ENCODE measurements around the gene LPP. TPM values are rescaled to one million over a fixed set of nuclear protein-coding genes. Genes with fewer than 3 reads are reported as not detected.

LPP gene
- polyA plus RNA-seq, 2 of the 4 experiments (the other 2 are of a cell fraction) = 11.0 to 30.8 TPM

GRCh38 chr3:188554404-188554803, 400.4 kb downstream of the LPP start:
- ChIA-PET CTCF (no interaction called here), POLR2A (no interaction called here)
- H3K27ac ChIP-seq = peak overlapping the region; percentile 28 to 43; a peak in 2 of 6 replicates
- DNase-seq (ENCODE audit: low read depth in 1 of 2, low spot score in 1 of 2) (no peak), ATAC-seq (peak in 1 of 2 experiments; percentile 44; a peak in 1 of 6 replicates), FAIRE-seq (no peak)
- H3K4me3 ChIP-seq = no peak overlapping the region
- H3K4me1 ChIP-seq = peaks cover 54% of the 10 kb centered on the region
- 90% methylated on average over 1 of the region's 1 CpG for WGBS (ENCODE audit: missing lambda C conversion rate)
- no peak for TF ChIP-seq EP300 (IDR thresholded peaks at IDR 0.05)
- H3K4me2 ChIP-seq = peak overlapping the region; percentile 55
- no peaks in the 10 kb centered on the region for H3K9me3 ChIP-seq

GRCh38 chr3:188557235-188557634, 403.3 kb downstream of the LPP start:
- DNase-seq (ENCODE audit: low read depth in 1 of 2, low spot score in 1 of 2) (no peak), ATAC-seq (no peak), FAIRE-seq (no peak)
- ChIA-PET POLR2A (no interaction called here), CTCF (no interaction called here)
- H3K4me2 ChIP-seq = no peak overlapping the region
- H3K9me3 ChIP-seq = no peaks in the 10 kb centered on the region
- peaks cover 54% of the 10 kb centered on the region for H3K4me1 ChIP-seq
- H3K4me3 ChIP-seq = no peak overlapping the region
- TF ChIP-seq HOXB13 (CRISPR knock-in tag; IDR thresholded peaks at IDR 0.05; ENCODE audit: low read depth) (no peak), GATA3 (IDR thresholded peaks at IDR 0.05; ENCODE audit: borderline replicate concordance) (no peak), ZC3H11A (IDR thresholded peaks at IDR 0.05) (no peak), CHD4 (IDR thresholded peaks at IDR 0.05; ENCODE audit: borderline replicate concordance) (no peak), SMC3 (IDR thresholded peaks at IDR 0.05) (no peak), NFE2L2 (conservative IDR thresholded peaks at IDR 0.05; ENCODE audit: low read length) (no peak), HES2 (IDR thresholded peaks at IDR 0.05) (no peak), NPAS2 (CRISPR knock-in tag; IDR thresholded peaks at IDR 0.05; ENCODE audit: borderline replicate concordance) (no peak), E2F6 (IDR thresholded peaks at IDR 0.05; ENCODE audit: borderline replicate concordance, low read depth) (no peak), MAX (IDR thresholded peaks at IDR 0.05) (no peak), ZSCAN20 (CRISPR knock-in tag; IDR thresholded peaks at IDR 0.05) (no peak), CHD2 (IDR thresholded peaks at IDR 0.05; ENCODE audit: low read length, partially characterized antibody) (no peak), ZNF302 (CRISPR knock-in tag; IDR thresholded peaks at IDR 0.05) (no peak), EHF (CRISPR knock-in tag; IDR thresholded peaks at IDR 0.05) (no peak), RAD21 (conservative IDR thresholded peaks at IDR 0.05 in 1 of 2, IDR thresholded peaks at IDR 0.05 in 1 of 2) (no peak), REST (IDR thresholded peaks at IDR 0.05) (no peak), FOXS1 (CRISPR knock-in tag; IDR thresholded peaks at IDR 0.05) (no peak)
- H3K27ac ChIP-seq = no peak overlapping the region
- WGBS (ENCODE audit: missing lambda C conversion rate) = 62% methylated on average over 3 of the region's 3 CpGs

- ChIA-PET CTCF (no interaction called here), POLR2A (no interaction called here)
- H3K4me3 ChIP-seq = no peak overlapping the region
- no peaks in the 10 kb centered on the region for H3K9me3 ChIP-seq
- DNase-seq (ENCODE audit: low read depth in 1 of 2, low spot score in 1 of 2) (no peak), FAIRE-seq (no peak), ATAC-seq (no peak; a peak in 1 of 6 replicates)
- H3K4me1 ChIP-seq = peaks cover 42% of the 10 kb centered on the region
- peak overlapping the region; percentile 40 for H3K4me2 ChIP-seq
- peak overlapping the region; percentile 8 to 60; a peak in 4 of 6 replicates for H3K27ac ChIP-seq
- 34% methylated on average over 5 of the region's 5 CpGs for WGBS (ENCODE audit: missing lambda C conversion rate)
- TF ChIP-seq MAZ (IDR thresholded peaks at IDR 0.05; ENCODE audit: borderline replicate concordance, low read depth, low read length) (no peak), BCL3 (IDR thresholded peaks at IDR 0.05) (no peak), GATA3 (IDR thresholded peaks at IDR 0.05; ENCODE audit: borderline replicate concordance) (no peak), E2F6 (IDR thresholded peaks at IDR 0.05; ENCODE audit: borderline replicate concordance, low read depth) (no peak), TFCP2L1 (CRISPR knock-in tag; IDR thresholded peaks at IDR 0.05) (no peak), HES2 (IDR thresholded peaks at IDR 0.05) (no peak), SMC3 (IDR thresholded peaks at IDR 0.05) (no peak), ZFP36 (IDR thresholded peaks at IDR 0.05; ENCODE audit: borderline replicate concordance, partially characterized antibody) (no peak), USF2 (IDR thresholded peaks at IDR 0.05) (no peak), CHD4 (IDR thresholded peaks at IDR 0.05; ENCODE audit: borderline replicate concordance) (no peak), FOSB (CRISPR knock-in tag; IDR thresholded peaks at IDR 0.05) (no peak), KDM1A (IDR thresholded peaks at IDR 0.05; ENCODE audit: low read depth) (no peak), NPAS2 (CRISPR knock-in tag; IDR thresholded peaks at IDR 0.05; ENCODE audit: borderline replicate concordance) (no peak)
These were observed 404.6 kb downstream of the LPP start for GRCh38 chr3:188558343-188559071.
